ENCODE measurements around the gene TRAF3.
"Not testable (repeated sequence)": the region's sequence is repeated elsewhere in the genome, so short reads cannot be mapped to it uniquely, and the experiment has no call there.

The TRAF3 gene

GRCh38 chr14:102822311-102822863, 45.1 kb downstream of the TRAF3 start:
- Mint-ChIP-seq H3K4me1 (ENCODE audit: low read depth) (peaks cover 92% of the 10 kb centered on the region), H3K36me3 (ENCODE audit: low read depth) (peaks cover 30% of the 10 kb centered on the region), H3K27ac (peak overlapping the region; percentile 56), H3K9me3 (no peaks in the 10 kb centered on the region), H3K4me3 (peak overlapping the region; percentile 6), H3K27me3 (no peaks in the 10 kb centered on the region)

DNA sequence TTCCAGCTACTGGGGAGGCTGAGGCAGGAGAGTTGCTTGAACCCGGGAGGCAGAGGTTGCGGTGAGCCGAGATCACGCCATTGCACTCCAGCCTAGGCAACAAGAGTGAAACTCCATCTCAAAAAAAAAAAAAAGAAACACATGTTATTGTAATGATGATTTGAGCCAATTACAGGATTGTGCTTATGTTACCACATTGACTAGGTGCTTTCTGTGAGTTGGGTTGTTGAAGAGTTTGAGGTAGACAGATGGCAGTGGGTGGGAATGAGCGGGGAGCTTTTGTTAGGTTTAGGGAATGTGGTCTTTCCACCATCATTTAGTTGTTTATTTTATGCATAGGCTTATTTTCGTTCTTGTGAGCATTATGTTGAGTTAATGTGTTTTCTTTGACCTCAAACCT, 45.6 kb downstream of the TRAF3 start:
- H3K27ac Mint-ChIP-seq = peak overlapping the region; percentile 56
- H3K9me3 Mint-ChIP-seq = not testable (repeated sequence)
- H3K36me3 Mint-ChIP-seq (ENCODE audit: low read depth) = peaks cover 34% of the 10 kb centered on the region

GRCh38 chr14:102823546-102823945, 46.3 kb downstream of the TRAF3 start:
- Mint-ChIP-seq H3K4me1 (ENCODE audit: low read depth) (peaks cover 91% of the 10 kb centered on the region), H3K36me3 (ENCODE audit: low read depth) (peaks cover 32% of the 10 kb centered on the region), H3K4me3 (no peak overlapping the region), H3K9me3 (no peaks in the 10 kb centered on the region), H3K27me3 (no peaks in the 10 kb centered on the region), H3K27ac (peak overlapping the region; percentile 36)

More for the DNA sequence above, 45.6 kb downstream of the TRAF3 start:
- H3K27me3 Mint-ChIP-seq = not testable (repeated sequence)
- Mint-ChIP-seq H3K4me3 (peak overlapping the region; percentile 6), H3K4me1 (ENCODE audit: low read depth) (peaks cover 92% of the 10 kb centered on the region)

GRCh38 chr14:102824832-102825231, 47.6 kb downstream of the TRAF3 start:
- no peaks in the 10 kb centered on the region for H3K27me3 Mint-ChIP-seq
- H3K4me3 Mint-ChIP-seq = no peak overlapping the region
- peak overlapping the region; percentile 58 for H3K27ac Mint-ChIP-seq
- H3K9me3 Mint-ChIP-seq = no peaks in the 10 kb centered on the region
- H3K4me1 Mint-ChIP-seq (ENCODE audit: low read depth) = peaks cover 89% of the 10 kb centered on the region
- H3K36me3 Mint-ChIP-seq (ENCODE audit: low read depth) = peaks cover 29% of the 10 kb centered on the region

GRCh38 chr14:102825307-102826095, 48.3 kb downstream of the TRAF3 start:
- peaks cover 29% of the 10 kb centered on the region for H3K36me3 Mint-ChIP-seq (ENCODE audit: low read depth)
- no peaks in the 10 kb centered on the region for H3K9me3 Mint-ChIP-seq
- no peak overlapping the region for H3K4me3 Mint-ChIP-seq
- peaks cover 88% of the 10 kb centered on the region for H3K4me1 Mint-ChIP-seq (ENCODE audit: low read depth)
- peak overlapping the region; percentile 26 for H3K27ac Mint-ChIP-seq
- H3K27me3 Mint-ChIP-seq = no peaks in the 10 kb centered on the region

DNA sequence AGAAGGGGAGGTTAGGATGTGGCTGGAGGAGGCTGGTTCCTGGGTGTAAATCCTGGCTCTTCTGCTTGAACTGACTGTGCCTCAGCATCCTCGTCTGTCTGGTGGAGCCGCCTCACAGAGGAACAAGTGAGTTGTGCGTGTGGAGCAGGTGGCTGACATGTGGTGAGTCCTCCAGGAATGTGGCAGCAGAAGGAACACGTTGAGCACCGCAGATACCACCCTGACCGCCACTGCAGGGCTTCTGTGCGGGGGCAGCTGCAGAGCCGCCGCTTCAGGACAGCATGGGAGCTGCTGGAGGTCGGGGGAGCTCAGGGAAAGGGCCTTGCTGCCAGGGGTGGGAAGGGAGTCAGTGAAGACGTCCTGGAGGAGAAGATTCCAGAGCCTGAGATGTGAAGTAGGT, 48.9 kb downstream of the TRAF3 start:
- Mint-ChIP-seq H3K9me3 (no peaks in the 10 kb centered on the region), H3K4me3 (no peak overlapping the region), H3K4me1 (ENCODE audit: low read depth) (peaks cover 88% of the 10 kb centered on the region), H3K36me3 (ENCODE audit: low read depth) (peaks cover 29% of the 10 kb centered on the region), H3K27ac (peak overlapping the region; percentile 26), H3K27me3 (no peaks in the 10 kb centered on the region)

DNA sequence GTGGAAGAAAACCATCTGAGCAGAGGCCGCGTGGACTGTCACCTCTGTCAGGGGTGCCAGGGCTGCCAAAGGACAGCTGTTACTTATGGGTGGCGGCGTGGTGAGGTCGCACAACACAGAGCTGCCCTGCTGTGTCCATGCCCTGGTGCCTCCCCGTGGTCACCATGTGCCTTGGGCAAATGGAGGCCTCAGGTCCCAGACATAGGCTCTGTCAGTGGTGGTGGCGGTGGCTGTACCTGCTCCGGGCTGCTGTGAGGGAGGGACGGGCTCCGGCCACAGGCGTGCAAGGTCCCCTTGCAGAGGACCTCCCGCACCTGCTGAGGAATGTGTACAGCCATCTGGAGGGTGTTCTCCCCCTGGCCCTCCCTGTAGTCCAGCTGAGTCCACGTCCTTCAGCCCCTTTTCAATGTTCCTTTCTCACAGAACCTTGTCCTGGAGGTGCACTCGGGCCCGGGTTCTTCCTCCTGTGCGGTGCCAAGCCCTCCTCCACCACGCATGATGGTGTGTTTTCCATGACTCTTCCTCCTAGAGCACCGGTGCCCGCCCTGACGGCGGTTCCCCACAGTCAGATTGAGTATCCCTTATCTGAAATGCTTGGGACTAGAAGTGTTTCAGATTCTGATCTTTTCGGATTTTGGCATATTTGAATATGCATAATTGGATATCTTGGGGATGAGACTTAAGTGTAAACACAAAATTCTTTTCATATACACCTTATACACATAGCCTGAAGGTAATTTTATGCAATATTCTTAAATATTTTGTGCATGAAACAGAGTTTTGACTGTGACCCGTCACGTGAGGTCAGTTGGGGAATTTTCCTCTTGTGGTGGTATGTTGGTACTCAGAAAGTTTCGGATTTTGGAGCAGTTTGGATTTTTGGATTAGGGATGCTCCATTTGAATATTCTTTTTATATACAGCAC, 49.8 kb downstream of the TRAF3 start:
- H3K4me3 Mint-ChIP-seq = no peak overlapping the region
- H3K27me3 Mint-ChIP-seq = no peaks in the 10 kb centered on the region
- H3K27ac Mint-ChIP-seq = peak overlapping the region; percentile 11
- H3K4me1 Mint-ChIP-seq (ENCODE audit: low read depth) = peaks cover 87% of the 10 kb centered on the region
- H3K36me3 Mint-ChIP-seq (ENCODE audit: low read depth) = peaks cover 36% of the 10 kb centered on the region
- no peaks in the 10 kb centered on the region for H3K9me3 Mint-ChIP-seq

DNA sequence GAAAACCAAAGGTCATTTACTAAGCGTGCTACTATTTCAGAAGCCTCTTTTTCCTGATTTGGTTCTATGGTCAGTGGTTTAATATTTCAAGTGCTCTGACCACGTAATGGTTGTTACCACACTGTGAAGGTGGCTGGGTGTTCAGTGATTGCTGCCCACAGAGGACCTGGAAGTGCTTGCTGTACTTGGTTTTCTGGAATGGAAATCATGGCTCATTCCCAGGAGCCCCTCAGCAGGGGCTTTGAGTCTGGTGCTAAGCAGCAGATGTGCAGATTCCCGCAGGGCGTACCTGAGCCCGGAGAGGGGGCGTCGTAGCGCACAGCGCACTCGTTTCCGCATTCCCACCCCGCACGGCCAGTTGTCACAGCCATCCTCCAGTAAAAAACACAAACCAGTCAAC, 50.5 kb downstream of the TRAF3 start:
- H3K4me1 Mint-ChIP-seq (ENCODE audit: low read depth) = peaks cover 84% of the 10 kb centered on the region
- H3K9me3 Mint-ChIP-seq = no peaks in the 10 kb centered on the region
- H3K36me3 Mint-ChIP-seq (ENCODE audit: low read depth) = peaks cover 42% of the 10 kb centered on the region
- no peak overlapping the region for H3K4me3 Mint-ChIP-seq
- H3K27ac Mint-ChIP-seq = no peak overlapping the region
- no peaks in the 10 kb centered on the region for H3K27me3 Mint-ChIP-seq

- Mint-ChIP-seq H3K27me3 (no peaks in the 10 kb centered on the region), H3K36me3 (ENCODE audit: low read depth) (peaks cover 47% of the 10 kb centered on the region), H3K9me3 (no peaks in the 10 kb centered on the region), H3K27ac (no peak overlapping the region), H3K4me3 (no peak overlapping the region), H3K4me1 (ENCODE audit: low read depth) (peaks cover 84% of the 10 kb centered on the region)
These were observed 50.9 kb downstream of the TRAF3 start for GRCh38 chr14:102828151-102828550.

DNA sequence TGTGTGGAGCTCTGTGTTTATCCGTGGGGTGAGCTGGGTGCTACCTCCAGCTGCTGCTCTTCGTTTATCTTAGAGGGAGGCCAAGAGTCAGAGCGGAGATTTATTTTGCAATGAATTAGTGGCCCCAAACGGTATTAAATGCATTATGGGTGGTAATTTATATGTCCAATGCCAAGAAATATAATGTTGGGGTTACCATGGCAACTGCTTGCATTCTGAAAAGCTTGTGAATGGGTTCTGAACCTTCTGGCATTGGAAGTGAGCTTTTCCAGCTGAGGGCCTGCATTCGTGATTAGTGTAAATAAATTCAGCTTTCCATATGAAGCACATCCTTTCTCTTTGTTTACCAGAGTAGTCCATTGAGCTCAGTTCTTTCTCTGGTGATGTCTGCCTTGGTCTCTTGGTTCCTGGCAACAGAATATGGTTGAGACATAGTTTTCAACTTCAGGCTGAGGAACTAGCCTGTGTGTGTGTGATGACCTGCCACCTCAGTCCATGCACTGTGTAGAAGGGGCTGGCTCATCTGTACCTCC, 51.8 kb downstream of the TRAF3 start:
- Mint-ChIP-seq H3K4me1 (ENCODE audit: low read depth) (peaks cover 76% of the 10 kb centered on the region), H3K27me3 (no peaks in the 10 kb centered on the region), H3K27ac (no peak overlapping the region), H3K36me3 (ENCODE audit: low read depth) (peaks cover 53% of the 10 kb centered on the region), H3K4me3 (no peak overlapping the region), H3K9me3 (no peaks in the 10 kb centered on the region)

GRCh38 chr14:102830474-102831045, 53.3 kb downstream of the TRAF3 start:
- no peak overlapping the region for H3K4me3 Mint-ChIP-seq
- H3K36me3 Mint-ChIP-seq (ENCODE audit: low read depth) = peaks cover 66% of the 10 kb centered on the region
- peaks cover 72% of the 10 kb centered on the region for H3K4me1 Mint-ChIP-seq (ENCODE audit: low read depth)
- H3K27me3 Mint-ChIP-seq = no peaks in the 10 kb centered on the region
- H3K27ac Mint-ChIP-seq = peak overlapping the region; percentile 89
- H3K9me3 Mint-ChIP-seq = no peaks in the 10 kb centered on the region

DNA sequence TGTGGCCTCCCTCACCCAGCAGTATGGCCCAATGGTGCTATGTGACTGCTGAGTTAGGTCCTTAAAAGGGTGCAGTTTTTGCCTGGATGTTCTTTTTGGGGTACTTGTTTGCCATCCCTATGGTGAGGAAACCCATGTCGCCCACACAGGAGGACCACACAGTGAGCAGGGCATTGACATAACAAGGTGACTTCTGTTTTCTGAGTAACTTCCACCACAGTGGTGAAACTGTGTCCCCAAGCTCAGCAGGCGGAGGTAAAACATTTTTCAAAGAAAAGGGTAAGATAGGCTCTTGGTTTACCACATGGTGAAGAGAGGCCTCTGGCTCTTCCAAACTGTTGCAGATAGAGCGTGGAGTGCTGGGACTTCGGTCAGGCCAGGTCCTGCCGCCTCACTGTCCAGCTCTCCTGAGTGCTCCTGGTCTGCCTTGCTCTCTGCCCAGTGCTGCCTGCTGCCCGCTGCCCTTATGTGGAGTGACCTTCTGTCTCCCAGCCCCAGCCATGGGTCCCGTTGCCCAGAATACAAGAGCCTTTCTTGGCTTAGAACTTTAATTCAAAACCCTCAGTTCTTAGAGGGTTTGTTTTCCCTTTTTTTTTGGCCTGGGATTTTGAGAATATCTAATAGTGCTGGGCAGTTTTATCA, 54.0 kb downstream of the TRAF3 start:
- no peak overlapping the region for H3K4me3 Mint-ChIP-seq
- H3K9me3 Mint-ChIP-seq = no peaks in the 10 kb centered on the region
- no peaks in the 10 kb centered on the region for H3K27me3 Mint-ChIP-seq
- peak overlapping the region; percentile 63 for H3K27ac Mint-ChIP-seq
- peaks cover 66% of the 10 kb centered on the region for H3K4me1 Mint-ChIP-seq (ENCODE audit: low read depth)
- peaks cover 64% of the 10 kb centered on the region for H3K36me3 Mint-ChIP-seq (ENCODE audit: low read depth)

DNA sequence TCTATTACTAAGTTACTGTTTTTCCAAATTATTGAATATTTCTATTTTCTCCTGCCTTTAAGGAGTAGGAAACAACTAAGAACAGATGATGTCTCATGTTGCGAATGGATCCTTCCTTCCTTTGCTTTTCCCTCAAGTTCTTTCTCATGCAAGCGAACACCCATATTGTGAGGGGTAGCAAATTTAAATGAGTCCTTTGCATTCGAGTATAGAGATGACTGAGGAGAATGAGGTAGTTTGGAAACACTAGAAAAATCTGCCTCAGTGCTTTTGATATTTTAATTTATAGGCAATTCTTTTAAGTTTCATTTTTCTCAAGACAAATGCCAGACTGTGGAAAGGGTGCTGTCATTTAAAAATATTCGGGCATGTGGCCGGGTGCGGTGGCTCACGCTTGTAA, 56.1 kb downstream of the TRAF3 start:
- Mint-ChIP-seq H3K36me3 (ENCODE audit: low read depth) (peaks cover 70% of the 10 kb centered on the region), H3K4me1 (ENCODE audit: low read depth) (peaks cover 50% of the 10 kb centered on the region), H3K4me3 (no peak overlapping the region), H3K27me3 (no peaks in the 10 kb centered on the region), H3K27ac (no peak overlapping the region), H3K9me3 (no peaks in the 10 kb centered on the region)

DNA sequence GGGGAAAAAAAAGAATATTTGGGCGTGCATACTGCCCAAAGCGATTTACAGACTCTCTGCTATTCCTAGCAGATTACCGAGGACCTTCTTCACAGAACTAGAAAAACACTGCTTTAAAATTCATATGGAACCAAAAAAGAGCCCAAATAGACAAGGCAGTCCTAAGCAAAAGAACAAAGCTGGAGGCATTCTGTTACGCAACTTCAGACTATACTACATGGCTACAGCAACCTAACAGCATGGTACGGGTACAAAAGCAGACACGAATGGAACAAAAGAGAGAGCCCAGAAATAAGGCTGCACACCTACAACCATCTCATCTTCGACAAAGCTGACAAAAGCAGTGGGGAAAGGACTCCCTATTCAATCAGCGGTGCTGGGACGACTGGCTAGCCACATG, 56.7 kb downstream of the TRAF3 start:
- no peak overlapping the region for H3K27ac Mint-ChIP-seq
- no peaks in the 10 kb centered on the region for H3K27me3 Mint-ChIP-seq
- no peak overlapping the region for H3K4me3 Mint-ChIP-seq
- peaks cover 44% of the 10 kb centered on the region for H3K4me1 Mint-ChIP-seq (ENCODE audit: low read depth)
- peaks cover 71% of the 10 kb centered on the region for H3K36me3 Mint-ChIP-seq (ENCODE audit: low read depth)
- H3K9me3 Mint-ChIP-seq = no peaks in the 10 kb centered on the region

All from stimulated activated naive CD8-positive, alpha-beta T cell treated with anti-CD3 and anti-CD28 coated beads, Interleukin-15, Interleukin-2, amounts not matched to agents 100 ng/mL and 50 ng/mL, for 24 hours (primary cell).